ENCODE measurements around the gene CCDC7.
"Not testable (repeated sequence)": the region's sequence is repeated elsewhere in the genome, so short reads cannot be mapped to it uniquely, and the experiment has no call there.

CCDC7 gene

DNA sequence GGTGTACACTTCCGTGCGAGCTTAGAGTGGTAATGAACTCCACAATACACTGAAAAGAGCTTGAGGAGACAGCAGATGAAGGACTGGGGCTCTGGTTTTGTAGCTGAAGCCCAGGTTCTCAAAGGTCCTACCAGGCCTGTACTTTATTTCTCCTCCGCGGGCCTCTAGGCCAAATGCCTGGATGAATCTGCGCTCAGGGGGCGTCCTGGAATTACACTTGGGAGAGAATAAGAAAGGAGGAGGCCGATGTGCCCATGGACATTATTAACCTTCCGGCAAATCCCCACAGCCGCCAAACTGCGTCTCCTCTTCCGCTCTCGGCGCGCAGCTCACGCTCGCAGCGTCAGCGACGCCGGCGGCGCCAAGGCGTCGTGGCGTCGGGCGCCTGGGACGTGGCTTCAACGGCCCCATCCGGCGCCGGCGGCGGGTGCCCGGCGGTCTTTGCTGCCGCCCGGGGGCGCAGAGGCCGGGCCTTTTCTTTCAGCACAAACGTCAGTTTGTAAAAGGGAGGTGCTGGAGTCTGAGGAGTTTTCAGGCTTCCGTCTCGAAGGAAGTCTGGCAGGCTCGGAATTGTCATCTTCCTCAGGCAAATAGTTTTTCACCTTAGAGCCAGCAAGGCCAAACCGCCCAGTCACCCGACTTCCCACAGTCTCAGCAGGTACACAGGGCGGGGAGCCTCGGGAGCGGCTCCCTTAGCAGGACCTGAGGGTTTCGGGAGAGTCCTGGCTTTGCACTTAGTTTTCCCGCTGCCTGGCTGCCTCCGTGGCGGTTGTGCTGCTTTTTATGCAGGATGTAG lies at the start of gene CCDC7:
TSS of gene CCDC7 (plus strand) at position 401 of the 796 bp plus-strand sequence. CDS start 5,503 bp downstream, outside the sequence.
- DNase-seq (ENCODE audit: low spot score), result peak; percentile 41

- DNase-seq (ENCODE audit: low spot score), result not testable (repeated sequence)
Observed at GRCh38 chr10:32397163-32397562, 48.8 kb upstream of the CCDC7 start.

- not testable (repeated sequence) for DNase-seq (ENCODE audit: low spot score)
Observed at GRCh38 chr10:32399720-32400119, 46.2 kb upstream of the CCDC7 start.

DNA sequence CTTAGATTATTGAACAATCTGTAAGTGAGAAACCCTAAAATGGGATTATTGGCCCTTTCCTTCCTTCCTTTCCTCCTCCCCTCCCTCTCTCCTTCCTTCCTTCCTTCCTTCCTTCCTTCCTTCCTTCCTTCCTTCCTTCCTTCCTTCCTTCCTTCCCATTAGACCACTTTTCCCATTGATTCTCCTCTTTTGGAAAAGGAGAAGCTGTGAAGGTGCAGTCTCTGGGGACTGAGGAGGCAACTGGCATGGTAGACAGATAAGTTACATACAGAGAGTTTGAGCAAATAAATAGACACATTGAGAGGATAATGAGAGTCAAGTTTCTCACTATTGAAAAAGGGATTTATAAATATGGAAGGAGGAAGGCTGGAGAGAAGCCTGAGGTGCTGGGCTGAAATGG lies 45.0 kb upstream of the CCDC7 start:
- DNase-seq (ENCODE audit: low spot score), result no peak

DNA sequence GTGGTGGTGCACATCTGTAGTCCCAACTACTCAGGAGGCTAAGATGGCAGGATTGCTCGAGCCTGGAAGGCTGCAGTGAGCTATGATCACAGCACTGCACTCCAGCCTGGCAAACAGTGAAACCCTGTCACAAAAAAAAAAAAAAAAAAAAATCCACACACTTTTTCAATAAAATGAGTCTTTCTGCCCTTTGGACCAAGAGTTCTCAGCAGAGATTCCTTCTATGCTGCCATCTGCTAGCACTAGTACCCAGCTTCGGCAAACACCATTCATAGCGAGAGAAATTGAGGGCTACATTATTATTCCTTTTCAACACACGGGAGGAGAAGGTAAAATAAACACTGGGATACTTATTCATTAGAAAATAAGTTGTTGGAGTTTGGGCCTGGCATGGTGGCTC lies 43.4 kb upstream of the CCDC7 start:
- no peak for DNase-seq (ENCODE audit: low spot score)

DNA sequence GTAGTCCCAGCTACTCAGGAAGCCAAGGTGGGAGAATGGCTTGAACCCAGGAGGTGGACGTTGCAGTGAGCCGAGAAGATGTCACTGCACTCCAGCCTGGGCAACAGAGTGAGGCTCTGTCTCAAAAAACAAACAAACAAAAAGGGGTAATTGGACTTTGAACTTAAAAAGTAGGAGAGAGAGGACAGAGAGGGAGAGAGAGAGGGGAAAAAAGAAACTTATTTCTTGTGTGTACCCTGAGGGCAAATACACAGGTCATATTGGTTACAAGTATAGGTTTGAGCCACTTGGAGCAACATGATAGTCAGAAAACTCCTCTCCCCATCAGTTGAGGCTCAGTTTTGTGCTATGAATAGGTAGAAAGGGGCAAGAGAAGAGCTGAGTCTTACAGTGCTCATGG lies 42.8 kb upstream of the CCDC7 start:
- no peak for DNase-seq (ENCODE audit: low spot score)

DNA sequence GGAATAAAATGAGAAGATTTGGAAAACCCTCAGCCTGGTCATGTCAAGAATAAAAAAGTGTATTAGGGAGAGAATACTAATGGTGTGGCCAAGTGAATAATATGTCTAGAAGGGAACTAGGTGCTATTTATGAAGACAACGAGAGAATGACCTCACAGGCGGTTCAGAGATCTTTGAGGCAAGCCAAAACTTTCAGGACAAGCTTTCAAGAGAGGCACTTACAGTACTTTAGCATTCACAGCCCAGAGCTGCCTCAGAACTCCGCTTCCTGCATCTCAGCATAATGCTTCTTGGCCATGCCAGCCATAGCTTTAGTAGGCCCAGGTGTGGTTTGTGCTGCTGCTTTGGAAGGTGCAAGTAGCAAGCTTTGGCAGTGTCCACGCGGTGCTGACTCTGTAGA lies 37.2 kb upstream of the CCDC7 start:
- no peak for DNase-seq (ENCODE audit: low spot score)

- DNase-seq (ENCODE audit: low spot score), result no peak
Observed at GRCh38 chr10:32409741-32410140, 36.2 kb upstream of the CCDC7 start.

- DNase-seq (ENCODE audit: low spot score), result no peak
Observed at GRCh38 chr10:32410569-32410968, 35.4 kb upstream of the CCDC7 start.

DNA sequence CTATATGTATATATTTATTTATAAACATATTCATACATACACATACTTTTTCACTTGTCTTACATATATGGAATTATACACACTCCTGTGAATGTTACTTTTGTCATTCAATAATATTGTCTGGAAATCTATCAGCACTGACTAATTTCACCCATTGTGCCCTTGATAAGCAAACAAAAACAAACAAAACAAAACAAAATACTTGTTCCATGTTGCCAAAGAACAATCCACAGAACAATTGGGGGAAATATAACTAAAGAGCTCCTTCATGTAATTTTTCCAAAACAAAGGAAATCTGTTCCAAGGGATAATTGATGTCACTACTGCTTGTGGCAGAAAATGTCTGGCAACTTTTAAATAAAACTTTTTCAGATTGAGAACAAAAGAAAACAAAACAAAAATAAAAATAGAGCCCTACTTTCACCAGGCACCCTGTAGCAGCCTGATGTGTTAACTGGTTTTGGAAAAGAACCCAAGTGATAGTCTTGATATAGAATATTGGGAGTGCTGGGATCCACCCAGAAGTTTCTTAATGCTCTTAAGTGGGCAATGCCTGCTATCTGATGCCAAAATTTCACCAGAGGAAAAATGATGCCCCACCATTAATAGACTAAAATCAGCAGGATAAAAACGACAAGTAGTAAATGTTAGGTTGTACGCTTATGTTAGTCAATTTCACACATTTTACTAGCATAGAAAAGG lies 34.0 kb upstream of the CCDC7 start:
- DNase-seq (ENCODE audit: low spot score), result no peak

- DNase-seq (ENCODE audit: low spot score), result no peak
Observed at GRCh38 chr10:32412499-32412853, 33.5 kb upstream of the CCDC7 start.

GRCh38 chr10:32413513-32413912 lies 32.4 kb upstream of the CCDC7 start:
- DNase-seq (ENCODE audit: low spot score), result no peak

GRCh38 chr10:32415361-32415760 lies 30.6 kb upstream of the CCDC7 start:
- DNase-seq (ENCODE audit: low spot score), result no peak

GRCh38 chr10:32417911-32418547 lies 27.9 kb upstream of the CCDC7 start:
- peak; percentile 17 for DNase-seq (ENCODE audit: low spot score)

DNA sequence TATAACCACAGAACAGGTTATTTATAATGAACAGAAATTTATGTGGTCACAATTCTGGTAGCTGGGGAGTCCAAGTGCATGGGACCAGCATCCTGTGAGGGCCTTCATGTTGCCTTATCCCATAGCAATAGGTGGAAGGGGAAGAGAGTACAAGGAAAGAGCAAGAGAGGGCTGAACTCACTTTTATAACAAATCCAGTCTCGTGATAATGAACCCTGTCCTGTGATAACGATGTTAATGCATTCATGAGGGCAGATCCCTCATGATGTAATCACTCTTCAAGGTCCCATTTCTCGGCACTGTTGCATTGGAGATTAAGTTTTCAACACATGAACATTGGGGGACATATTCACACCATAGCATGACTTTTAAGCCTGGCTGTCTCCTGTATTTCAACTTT lies 27.4 kb upstream of the CCDC7 start:
- DNase-seq (ENCODE audit: low spot score), result no peak

GRCh38 chr10:32419615-32420014 lies 26.3 kb upstream of the CCDC7 start:
- no peak for DNase-seq (ENCODE audit: low spot score)

DNA sequence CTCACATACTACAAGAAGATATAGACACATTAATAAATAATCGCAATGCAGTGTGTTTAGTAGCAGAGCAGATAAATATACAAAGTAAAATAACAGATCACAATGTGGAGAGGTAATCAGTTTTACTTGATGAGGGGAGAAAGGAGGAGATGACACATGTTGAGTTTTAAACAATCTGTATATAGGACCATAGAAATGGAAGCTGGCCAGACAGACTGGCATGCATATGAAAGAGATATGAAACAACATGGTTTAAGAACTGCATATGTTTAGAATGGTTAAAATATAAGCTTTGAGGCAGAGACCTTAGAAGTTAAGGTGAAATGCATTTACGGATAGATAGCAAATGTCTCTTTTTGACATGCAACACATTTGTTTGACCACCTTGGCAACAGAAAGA lies 19.8 kb upstream of the CCDC7 start:
- DNase-seq (ENCODE audit: low spot score), result no peak

GRCh38 chr10:32433542-32433941 lies 12.4 kb upstream of the CCDC7 start:
- no peak for DNase-seq (ENCODE audit: low spot score)

- DNase-seq (ENCODE audit: low spot score), result no peak
Observed at GRCh38 chr10:32436215-32436614, 9.7 kb upstream of the CCDC7 start.

DNA sequence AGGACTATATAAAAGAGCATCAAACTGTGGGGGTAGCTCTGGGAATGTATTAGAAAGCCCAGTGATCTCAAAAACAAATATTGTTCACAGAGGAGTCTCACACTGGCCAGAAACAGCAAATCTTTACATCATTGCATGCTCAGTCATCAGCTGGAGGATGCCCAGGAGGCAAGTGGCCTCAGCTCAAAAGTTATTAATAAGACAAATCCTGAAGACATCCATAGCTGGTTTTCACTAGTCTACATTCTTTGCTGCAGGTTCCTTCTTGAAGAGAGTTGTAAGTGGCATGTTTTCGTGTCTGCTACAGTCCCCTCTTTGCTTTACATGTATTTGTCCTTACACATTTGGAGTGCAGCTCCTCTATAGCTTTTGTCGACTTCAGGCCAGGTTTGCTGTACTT lies 8.6 kb upstream of the CCDC7 start:
- DNase-seq (ENCODE audit: low spot score), result no peak

DNA sequence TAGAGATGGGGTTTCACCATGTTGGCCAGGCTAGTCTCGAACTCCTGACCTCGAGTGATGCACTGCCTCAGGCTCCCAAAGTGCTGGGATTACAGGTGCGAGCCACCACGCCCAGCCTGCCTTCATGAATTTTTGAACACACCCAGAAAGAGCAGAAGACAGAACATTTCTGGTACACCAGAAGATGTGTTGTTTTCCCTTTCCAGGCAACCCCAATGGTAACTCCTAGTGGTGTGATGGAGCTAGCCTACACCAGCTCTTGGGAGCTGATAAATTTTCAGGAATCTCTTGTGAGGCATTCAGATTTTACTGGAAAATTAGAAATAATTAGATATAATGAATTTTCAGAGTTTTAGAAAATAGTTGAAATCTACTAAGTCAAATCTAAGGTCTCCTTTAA lies 904 bp upstream of the CCDC7 start:
- no peak for DNase-seq (ENCODE audit: low spot score)

DNA sequence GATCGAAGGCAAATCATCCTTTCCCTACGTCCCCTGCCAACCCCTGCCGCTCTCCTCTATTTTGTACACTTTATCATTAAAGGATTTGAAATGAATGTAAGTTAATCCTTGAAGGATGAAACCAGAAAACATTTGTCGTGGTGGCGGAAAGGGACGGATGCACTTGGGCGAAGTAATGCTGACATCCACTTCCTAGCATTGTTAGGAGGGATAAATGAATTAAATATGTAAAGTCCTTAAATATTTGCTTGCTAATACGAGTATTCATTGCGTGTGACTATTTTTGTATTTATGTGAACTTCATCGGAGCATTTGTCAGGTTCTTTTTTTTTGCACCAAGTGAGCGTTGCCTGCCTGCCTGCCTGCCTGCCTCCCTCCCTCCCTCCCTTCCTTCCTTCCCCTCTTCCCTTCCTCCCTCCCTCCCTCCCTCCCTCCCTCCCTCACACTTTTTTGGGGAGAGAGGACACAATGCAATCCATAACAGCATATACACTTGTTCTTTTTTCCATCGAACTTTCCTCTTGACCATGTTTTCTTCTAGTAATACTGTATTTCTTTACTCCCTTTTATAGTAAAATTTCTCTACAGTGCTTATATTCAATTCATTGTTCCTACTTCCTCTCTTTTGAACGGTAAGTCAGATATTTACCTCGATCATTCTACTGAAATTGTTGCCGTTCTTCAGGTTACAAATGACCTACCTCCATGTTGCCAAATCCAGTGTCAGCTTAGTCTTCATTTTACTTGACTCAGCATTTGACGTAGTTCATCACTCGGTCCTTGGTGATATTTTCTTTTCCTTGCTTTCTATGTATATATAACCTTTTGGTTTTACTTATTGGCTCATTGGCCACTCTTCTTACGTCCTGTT lies 831 bp downstream of the CCDC7 start:
- no peak for DNase-seq (ENCODE audit: low spot score)
